Measurements from ENCODE around the gene TMEM19.

Gene TMEM19

GRCh38 chr12:71671311-71671710 is 14.6 kb upstream of the TMEM19 start:
- no peak overlapping the region for H3K27ac ChIP-seq
- H3K79me2 ChIP-seq = no peaks in the 10 kb centered on the region
- H3K9ac ChIP-seq = no peak overlapping the region
- no peak for TF ChIP-seq CTCF (IDR thresholded peaks at IDR 0.05)
- H3K36me3 ChIP-seq (ENCODE audit: control insufficient read depth, insufficient read depth, low read length) = no peaks in the 10 kb centered on the region
- H3K4me2 ChIP-seq (ENCODE audit: low read length) = no peak overlapping the region
- no peaks in the 10 kb centered on the region for H3K27me3 ChIP-seq (ENCODE audit: control insufficient read depth, insufficient read depth, low read length)
- peak overlapping the region; percentile 30 for H2AFZ ChIP-seq
- H3K4me3 ChIP-seq (ENCODE audit: low read depth, low read length) = no peak overlapping the region
- H3K4me1 ChIP-seq = no peaks in the 10 kb centered on the region
- no peaks in the 10 kb centered on the region for H3K9me3 ChIP-seq (ENCODE audit: control insufficient read depth, low read length)

DNA sequence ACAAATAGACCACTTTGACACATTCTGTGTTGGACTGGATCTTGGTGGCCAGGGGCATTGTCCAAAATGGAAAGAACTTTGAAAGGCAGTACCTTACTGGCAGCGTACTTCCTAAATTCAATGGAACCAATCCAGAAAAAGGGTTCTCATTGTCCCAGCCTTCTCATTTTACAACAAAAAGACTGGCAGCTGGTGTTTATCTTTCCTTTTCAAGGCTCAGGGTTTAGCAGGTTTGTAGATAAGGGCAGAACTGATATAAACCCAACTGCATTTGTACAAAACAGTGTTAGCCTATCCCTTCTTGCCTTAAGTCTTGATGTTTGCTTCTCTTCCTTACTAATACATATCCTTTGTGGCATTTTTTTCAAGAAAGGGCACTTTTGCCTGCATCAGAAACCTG is 14.1 kb upstream of the TMEM19 start:
- no peaks in the 10 kb centered on the region for H3K4me1 ChIP-seq
- H2AFZ ChIP-seq = peak overlapping the region; percentile 30
- H3K9ac ChIP-seq = no peak overlapping the region
- H3K36me3 ChIP-seq (ENCODE audit: control insufficient read depth, insufficient read depth, low read length) = no peaks in the 10 kb centered on the region
- H3K27ac ChIP-seq = no peak overlapping the region
- no peak for TF ChIP-seq CTCF (IDR thresholded peaks at IDR 0.05)
- H3K4me3 ChIP-seq (ENCODE audit: low read depth, low read length) = no peak overlapping the region
- no peak overlapping the region for H3K4me2 ChIP-seq (ENCODE audit: low read length)
- H3K79me2 ChIP-seq = no peaks in the 10 kb centered on the region
- H3K27me3 ChIP-seq (ENCODE audit: control insufficient read depth, insufficient read depth, low read length) = no peaks in the 10 kb centered on the region
- no peaks in the 10 kb centered on the region for H3K9me3 ChIP-seq (ENCODE audit: control insufficient read depth, low read length)

- no peaks in the 10 kb centered on the region for H3K4me1 ChIP-seq
- H3K79me2 ChIP-seq = no peaks in the 10 kb centered on the region
- no peak overlapping the region for H3K27ac ChIP-seq
- no peak overlapping the region for H3K4me2 ChIP-seq (ENCODE audit: low read length)
- H3K27me3 ChIP-seq (ENCODE audit: control insufficient read depth, insufficient read depth, low read length) = no peaks in the 10 kb centered on the region
- H3K9me3 ChIP-seq (ENCODE audit: control insufficient read depth, low read length) = no peaks in the 10 kb centered on the region
- H3K9ac ChIP-seq = no peak overlapping the region
- H3K4me3 ChIP-seq (ENCODE audit: low read depth, low read length) = no peak overlapping the region
- no peak for TF ChIP-seq CTCF (IDR thresholded peaks at IDR 0.05)
- no peaks in the 10 kb centered on the region for H3K36me3 ChIP-seq (ENCODE audit: control insufficient read depth, insufficient read depth, low read length)
- H2AFZ ChIP-seq = no peak overlapping the region
These were observed 3.4 kb upstream of the TMEM19 start for GRCh38 chr12:71682466-71682865.

GRCh38 chr12:71683633-71684032 is 2.2 kb upstream of the TMEM19 start:
- H2AFZ ChIP-seq = peak overlapping the region; percentile 96
- TF ChIP-seq CTCF (IDR thresholded peaks at IDR 0.05) = no peak
- no peaks in the 10 kb centered on the region for H3K79me2 ChIP-seq
- H3K9ac ChIP-seq = no peak overlapping the region
- no peak overlapping the region for H3K27ac ChIP-seq
- no peaks in the 10 kb centered on the region for H3K4me1 ChIP-seq
- no peaks in the 10 kb centered on the region for H3K27me3 ChIP-seq (ENCODE audit: control insufficient read depth, insufficient read depth, low read length)
- no peaks in the 10 kb centered on the region for H3K36me3 ChIP-seq (ENCODE audit: control insufficient read depth, insufficient read depth, low read length)
- no peak overlapping the region for H3K4me3 ChIP-seq (ENCODE audit: low read depth, low read length)
- H3K9me3 ChIP-seq (ENCODE audit: control insufficient read depth, low read length) = no peaks in the 10 kb centered on the region
- no peak overlapping the region for H3K4me2 ChIP-seq (ENCODE audit: low read length)

DNA sequence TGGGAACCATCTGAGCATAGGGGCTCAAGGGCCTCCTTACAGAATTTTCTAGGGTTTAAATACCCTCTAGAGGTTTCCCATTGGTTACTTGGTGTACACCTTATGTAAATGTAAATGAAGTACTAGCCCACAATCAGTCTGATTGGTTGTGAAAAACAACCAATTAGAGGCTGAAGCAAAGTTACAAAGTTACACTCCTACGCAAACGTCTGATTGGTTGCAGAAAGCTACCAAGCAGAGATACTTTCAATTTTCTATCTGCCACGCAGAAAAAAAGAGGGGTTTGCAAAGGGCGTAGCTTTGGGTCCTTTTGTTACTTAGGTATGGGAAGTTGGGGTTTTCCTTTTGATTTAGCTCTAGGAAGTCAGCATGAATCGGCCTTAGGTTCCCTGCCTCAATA is 1.8 kb upstream of the TMEM19 start:
- Histone ChIP-seq H3K4me3 (ENCODE audit: low read depth, low read length) (no peak overlapping the region), H3K9ac (no peak overlapping the region), H2AFZ (peak overlapping the region; percentile 96), H3K27ac (no peak overlapping the region), H3K27me3 (ENCODE audit: control insufficient read depth, insufficient read depth, low read length) (no peaks in the 10 kb centered on the region), H3K4me1 (no peaks in the 10 kb centered on the region), H3K79me2 (no peaks in the 10 kb centered on the region), H3K9me3 (ENCODE audit: control insufficient read depth, low read length) (no peaks in the 10 kb centered on the region), H3K4me2 (ENCODE audit: low read length) (no peak overlapping the region), H3K36me3 (ENCODE audit: control insufficient read depth, insufficient read depth, low read length) (no peaks in the 10 kb centered on the region)
- no peak for TF ChIP-seq CTCF (IDR thresholded peaks at IDR 0.05)

All from parathyroid adenoma (tissue), 2 donors.